ENCODE data around the gene UNC5B.

DNA sequence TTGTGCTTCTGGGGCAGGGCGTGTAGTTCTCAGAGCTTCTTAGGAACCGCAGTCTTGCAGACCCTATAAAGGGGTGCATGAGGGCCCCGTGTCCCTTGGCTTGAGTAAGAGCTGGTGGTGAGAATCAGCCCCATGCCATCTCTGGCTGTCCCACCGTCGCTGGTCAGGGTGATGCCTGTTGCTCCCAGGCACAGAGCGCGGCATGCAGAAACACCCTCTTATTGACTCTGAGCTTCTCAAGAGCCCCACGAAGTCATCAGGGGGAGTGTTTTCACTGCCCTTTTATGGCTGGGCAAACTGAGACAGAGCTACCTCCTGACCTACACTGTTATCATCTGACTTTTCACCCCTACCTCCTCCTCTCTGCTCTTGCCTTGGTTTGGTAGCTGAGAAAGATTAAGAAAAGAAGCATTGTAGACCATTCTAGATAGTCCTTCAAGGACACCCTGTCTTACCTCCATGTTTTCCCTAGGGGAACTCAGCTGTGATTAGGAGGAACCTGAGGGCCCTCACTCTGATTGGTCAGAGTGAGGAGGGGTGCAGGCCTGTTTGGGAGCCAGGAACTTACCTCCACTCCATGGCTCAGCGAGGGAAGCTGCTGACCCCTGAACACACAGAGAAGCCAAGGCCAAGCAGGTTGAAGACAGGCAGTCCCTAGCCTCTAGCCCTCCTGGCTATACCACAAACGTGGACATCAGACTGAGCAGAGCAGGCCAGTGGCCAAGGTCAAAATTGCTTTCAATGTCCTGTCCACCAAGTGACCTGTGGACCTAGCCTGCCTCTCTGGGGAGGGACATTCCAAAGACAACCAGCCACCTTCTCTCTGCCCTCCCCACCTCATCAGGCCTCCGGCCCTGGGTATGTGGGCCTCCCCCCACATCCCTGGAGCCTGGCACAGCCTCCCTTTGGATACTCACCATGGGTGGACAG is 17.6 kb downstream of the UNC5B start:
- TF ChIP-seq POLR2AphosphoS5 (IDR thresholded peaks at IDR 0.05; ENCODE audit: borderline replicate concordance, low read depth, low read length) (no peak), EZH2 (IDR thresholded peaks at IDR 0.05) (no peak), FOXP2 (optimal IDR thresholded peaks at IDR 0.05; ENCODE audit: control extremely low read depth, extremely low read length, insufficient read depth) (no peak)
